ENCODE results near the gene GPR142.

The GPR142 gene

DNA sequence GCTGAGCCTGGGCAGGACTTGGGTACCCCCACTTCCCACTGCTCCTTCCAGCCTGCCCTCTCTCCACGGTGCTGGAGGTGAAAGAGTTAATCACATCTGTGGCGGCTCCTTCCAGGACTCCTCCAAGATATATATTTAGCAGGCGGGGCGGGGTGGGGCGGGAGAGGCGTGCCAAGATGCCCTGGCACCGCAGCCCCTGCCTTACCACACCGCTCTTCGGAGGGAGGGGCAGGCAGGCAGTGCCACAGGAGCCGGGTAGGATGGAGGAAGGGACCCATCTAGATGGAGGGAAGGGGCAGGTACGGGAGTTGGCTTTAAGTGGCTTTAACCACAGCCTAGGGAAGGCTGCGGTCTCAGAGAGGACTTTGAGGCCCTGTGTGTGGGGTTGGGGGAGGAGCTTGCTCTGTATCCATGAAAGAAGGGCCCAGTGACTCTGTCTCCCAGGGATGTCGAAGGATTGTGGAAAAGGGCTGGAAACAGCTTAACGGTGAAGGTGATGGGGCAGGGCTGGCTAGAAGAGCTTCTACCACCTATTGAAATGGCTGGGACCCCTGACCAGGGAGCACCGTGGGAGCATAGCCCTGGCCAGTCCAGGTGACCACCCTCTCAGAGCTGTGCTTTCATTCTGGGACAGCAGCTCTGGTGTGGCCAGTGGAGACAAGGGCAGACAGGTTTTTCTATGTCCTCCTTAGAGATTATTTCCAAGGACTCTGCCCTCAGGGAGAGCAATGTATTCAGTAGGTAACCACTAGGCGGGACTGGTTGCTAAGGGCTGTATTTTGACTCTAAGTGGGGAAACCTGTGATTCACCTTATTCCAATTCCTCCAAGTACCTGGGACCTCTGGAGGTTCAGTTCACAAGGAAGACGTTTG is 13.0 kb downstream of the GPR142 start (continued):
- TF ChIP-seq, protein P1, sequence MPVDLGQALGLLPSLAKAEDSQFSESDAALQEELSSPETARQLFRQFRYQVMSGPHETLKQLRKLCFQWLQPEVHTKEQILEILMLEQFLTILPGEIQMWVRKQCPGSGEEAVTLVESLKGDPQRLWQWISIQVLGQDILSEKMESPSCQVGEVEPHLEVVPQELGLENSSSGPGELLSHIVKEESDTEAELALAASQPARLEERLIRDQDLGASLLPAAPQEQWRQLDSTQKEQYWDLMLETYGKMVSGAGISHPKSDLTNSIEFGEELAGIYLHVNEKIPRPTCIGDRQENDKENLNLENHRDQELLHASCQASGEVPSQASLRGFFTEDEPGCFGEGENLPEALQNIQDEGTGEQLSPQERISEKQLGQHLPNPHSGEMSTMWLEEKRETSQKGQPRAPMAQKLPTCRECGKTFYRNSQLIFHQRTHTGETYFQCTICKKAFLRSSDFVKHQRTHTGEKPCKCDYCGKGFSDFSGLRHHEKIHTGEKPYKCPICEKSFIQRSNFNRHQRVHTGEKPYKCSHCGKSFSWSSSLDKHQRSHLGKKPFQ (tag by site-specific recombination; IDR thresholded peaks at IDR 0.05) = no peak
- TF ChIP-seq KLF1 (tag by site-specific recombination; IDR thresholded peaks at IDR 0.05) (peak; percentile 78), ZNF529 (tag by site-specific recombination; IDR thresholded peaks at IDR 0.05; ENCODE audit: insufficient replicate concordance) (no peak), ZNF174 (tag by site-specific recombination; IDR thresholded peaks at IDR 0.05) (no peak)

DNA sequence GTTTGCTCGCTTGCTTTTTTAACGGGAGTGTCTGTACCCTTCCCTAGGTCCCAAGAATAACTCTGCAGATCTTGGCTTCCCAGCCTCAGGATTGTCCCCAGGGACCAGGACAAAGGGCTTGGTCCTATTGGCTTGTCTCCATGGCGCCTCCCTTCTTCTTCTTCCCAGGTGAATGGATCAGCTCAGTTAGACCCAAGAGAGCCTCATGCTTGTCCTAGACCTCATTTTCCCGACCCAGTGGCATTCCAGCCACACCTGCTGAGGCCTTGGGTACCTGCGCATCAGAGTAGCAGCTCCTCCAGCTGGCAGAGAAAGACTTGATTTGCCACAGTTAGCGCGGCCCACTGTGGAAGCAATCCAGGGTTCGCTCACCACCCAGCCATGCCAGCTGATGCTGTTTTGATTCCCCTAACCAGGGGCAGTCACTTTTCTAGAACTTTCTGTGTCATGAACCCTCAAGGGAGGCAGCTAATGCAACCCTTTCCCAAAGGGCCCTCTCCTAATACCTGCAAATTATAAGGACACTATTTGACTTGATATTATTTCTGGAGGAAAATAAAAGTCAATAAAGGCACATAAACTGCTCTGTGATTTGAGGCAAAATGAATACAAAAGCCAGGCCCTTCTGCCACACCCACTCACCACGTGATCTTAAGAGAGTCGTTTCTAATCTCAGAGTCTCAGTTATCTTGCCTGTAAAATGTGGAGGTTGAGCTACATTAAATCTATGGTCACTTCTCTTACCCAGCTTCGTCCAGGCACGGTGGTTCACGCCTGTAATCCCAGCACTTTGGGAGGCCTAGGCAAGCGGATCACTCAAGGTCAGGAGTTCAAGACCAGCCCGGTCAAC is 13.9 kb downstream of the GPR142 start:
- CTCF ChIA-PET = interaction anchor here (0.6 to 15.0 kb wide), 9 partner anchors 12 to 151 kb away, joined by 3 to 453 read pairs (median 34); partner anchors contain the start of gene GPR142
- POLR2A ChIA-PET = interaction anchor here (0.6 to 2.2 kb wide), 3 partner anchors 49 to 119 kb away, joined by 3 to 16 read pairs (median 4); no protein-coding TSS in a partner anchor
- Histone ChIP-seq H3K27ac (ENCODE audit: extremely low read depth, low read depth, low read length) (no peak overlapping the region), H3K4me3 (ENCODE audit: low read depth, low read length) (no peak overlapping the region), H3K4me1 (ENCODE audit: control insufficient read depth, insufficient read depth, low read length) (peaks cover 6% of the 10 kb centered on the region), H3K36me3 (ENCODE audit: control insufficient read depth in 2 of 2, insufficient read depth in 1 of 2, low read length in 2 of 2) (no peaks in the 10 kb centered on the region), H3K9me3 (ENCODE audit: control insufficient read depth, insufficient read depth, low read depth, low read length) (no peaks in the 10 kb centered on the region)
- TF ChIP-seq ZFHX2 (tag by site-specific recombination; conservative IDR thresholded peaks at IDR 0.05) (0 out of 2 replicates have a peak, but pooled peaks have one; percentile 14), ZNF274 (IDR thresholded peaks at IDR 0.05; ENCODE audit: low read length) (no peak), ZNF274 (tag by site-specific recombination; IDR thresholded peaks at IDR 0.05; ENCODE audit: borderline replicate concordance) (no peak), ZBTB21 (tag by site-specific recombination; IDR thresholded peaks at IDR 0.05) (no peak)

DNA sequence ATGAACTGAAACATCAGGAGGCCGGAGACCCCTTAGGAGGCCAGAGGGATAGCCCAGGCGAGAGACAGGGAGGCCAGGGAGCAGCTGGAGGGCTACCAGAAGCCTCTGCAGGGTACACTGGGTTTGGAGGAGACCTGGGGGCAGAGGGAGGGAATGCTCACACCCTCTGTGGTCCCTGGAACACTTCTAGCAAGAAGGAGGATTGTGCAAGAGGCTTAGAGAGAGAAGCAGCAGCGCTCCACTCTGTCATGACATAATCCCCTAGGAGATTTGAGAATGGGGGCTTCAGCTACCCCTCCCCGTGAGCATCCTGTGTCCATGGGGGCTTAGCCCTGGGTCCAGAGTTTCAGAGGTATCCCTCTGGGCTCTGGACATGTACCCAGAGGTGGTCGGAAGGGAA is 15.8 kb downstream of the GPR142 start:
- TF ChIP-seq ZNF610 (tag by site-specific recombination; IDR thresholded peaks at IDR 0.05; ENCODE audit: borderline replicate concordance) (no peak), SALL2 (tag by site-specific recombination; IDR thresholded peaks at IDR 0.05; ENCODE audit: borderline replicate concordance) (no peak), ZNF239 (tag by site-specific recombination; IDR thresholded peaks at IDR 0.05) (no peak), ZNF211 (tag by site-specific recombination; IDR thresholded peaks at IDR 0.05; ENCODE audit: low read depth) (no peak), ZBTB48 (tag by site-specific recombination; IDR thresholded peaks at IDR 0.05) (no peak), KLF8 (tag by site-specific recombination; IDR thresholded peaks at IDR 0.05) (no peak)
- TF ChIP-seq, protein P2, sequence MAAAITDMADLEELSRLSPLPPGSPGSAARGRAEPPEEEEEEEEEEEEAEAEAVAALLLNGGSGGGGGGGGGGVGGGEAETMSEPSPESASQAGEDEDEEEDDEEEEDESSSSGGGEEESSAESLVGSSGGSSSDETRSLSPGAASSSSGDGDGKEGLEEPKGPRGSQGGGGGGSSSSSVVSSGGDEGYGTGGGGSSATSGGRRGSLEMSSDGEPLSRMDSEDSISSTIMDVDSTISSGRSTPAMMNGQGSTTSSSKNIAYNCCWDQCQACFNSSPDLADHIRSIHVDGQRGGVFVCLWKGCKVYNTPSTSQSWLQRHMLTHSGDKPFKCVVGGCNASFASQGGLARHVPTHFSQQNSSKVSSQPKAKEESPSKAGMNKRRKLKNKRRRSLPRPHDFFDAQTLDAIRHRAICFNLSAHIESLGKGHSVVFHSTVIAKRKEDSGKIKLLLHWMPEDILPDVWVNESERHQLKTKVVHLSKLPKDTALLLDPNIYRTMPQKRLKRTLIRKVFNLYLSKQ (tag by site-specific recombination; IDR thresholded peaks at IDR 0.05; ENCODE audit: borderline replicate concordance) = no peak
- ChIA-PET POLR2A (no interaction called here), CTCF (interaction anchor here (0.8 to 15.0 kb wide), 3 partner anchors 9 to 73 kb away, joined by 4 to 453 read pairs (median 4); no protein-coding TSS in a partner anchor)
- Histone ChIP-seq H3K9me3 (ENCODE audit: control insufficient read depth, insufficient read depth, low read depth, low read length) (no peaks in the 10 kb centered on the region), H3K36me3 (ENCODE audit: control insufficient read depth in 2 of 2, insufficient read depth in 1 of 2, low read length in 2 of 2) (no peaks in the 10 kb centered on the region), H3K4me3 (ENCODE audit: low read depth, low read length) (no peak overlapping the region), H3K27ac (ENCODE audit: extremely low read depth, low read depth, low read length) (no peak overlapping the region), H3K4me1 (ENCODE audit: control insufficient read depth, insufficient read depth, low read length) (peaks cover 6% of the 10 kb centered on the region)
